ENCODE results near the gene FAM222B. TPM values are rescaled to one million over a fixed set of nuclear protein-coding genes. Genes with fewer than 3 reads are reported as not detected.

The FAM222B gene
- total and polyA plus RNA-seq, 2 of the 4 experiments (the other 2 are of a cell fraction) = 2.5 to 10.8 TPM

GRCh38 chr17:28729950-28730330 is 112.7 kb downstream of the FAM222B start:
- no TSS peak for BruUV-seq (replicated peaks)
- no peak overlapping the region for H2BK5ac ChIP-seq (ENCODE audit: low read depth, low read length, poor library complexity, severe bottlenecking)
- WGBS, 2 experiments (ENCODE audit: extremely low coverage in 2 of 2, insufficient read length in 1 of 2) = 100% methylated on average over 2 to 5 of the region's 11 CpGs
- H3K9ac ChIP-seq (ENCODE audit: low read depth, low read length) = no peak overlapping the region
- H2AFZ ChIP-seq (replicated peaks; ENCODE audit: low read length, poor library complexity) = no peak overlapping the region
- H2BK120ac ChIP-seq (ENCODE audit: low read depth, low read length) = no peak overlapping the region
- H3K23ac ChIP-seq (ENCODE audit: low read depth, low read length) = no peak overlapping the region
- H3K36me3 ChIP-seq (ENCODE audit: control insufficient read depth, insufficient read depth, low read length) = peaks cover 2% of the 10 kb centered on the region; the same call in 1 of the 2 replicates
- no peak overlapping the region for H2AK5ac ChIP-seq (ENCODE audit: low read depth, low read length)
- ChIA-PET POLR2A (ENCODE audit: unreplicated experiment) (no interaction called here), CTCF (interaction anchor here (1.6 to 4.0 kb wide), 2 partner anchors 19 to 224 kb away, joined by 4 to 60 read pairs; no protein-coding TSS in a partner anchor)
- no peak overlapping the region for H4K8ac ChIP-seq (ENCODE audit: low read depth in 2 of 2, low read length in 2 of 2)
- dilution Hi-C loops (cut with HindIII; ENCODE audit: low sequenced_read_pairs, unreplicated experiment) (no loop called here), in situ Hi-C loops (cut with MboI; ENCODE audit: low sequenced_read_pairs) (loop anchor here (10.0 kb wide), 1 partner anchor 375 kb away; no protein-coding TSS in a partner anchor), intact Hi-C loops (cut with micrococcal nuclease) (loop anchor here (1.0 to 2.0 kb wide), 2 partner anchors 13 to 387 kb away; no protein-coding TSS in a partner anchor)
- ATAC-seq (ENCODE audit: low read depth) (no peak), DNase-seq (no peak)
- no peak overlapping the region for H2BK20ac ChIP-seq (ENCODE audit: low read depth, low read length)
- TF ChIP-seq RCOR1 (IDR thresholded peaks at IDR 0.05; ENCODE audit: insufficient replicate concordance, low read length) (no peak), SMC3 (IDR thresholded peaks at IDR 0.05; ENCODE audit: low read depth, low read length) (no peak), RFX5 (IDR thresholded peaks at IDR 0.05; ENCODE audit: low read depth, low read length) (no peak), MAZ (IDR thresholded peaks at IDR 0.05; ENCODE audit: borderline replicate concordance, low read depth, low read length) (no peak), CHD1 (IDR thresholded peaks at IDR 0.05; ENCODE audit: low read depth, low read length) (no peak), USF2 (IDR thresholded peaks at IDR 0.05; ENCODE audit: low read depth, low read length) (no peak), RAD21 (IDR thresholded peaks at IDR 0.05; ENCODE audit: low read length) (no peak), BHLHE40 (IDR thresholded peaks at IDR 0.05; ENCODE audit: low read depth, low read length) (no peak), ELK1 (IDR thresholded peaks at IDR 0.05; ENCODE audit: borderline replicate concordance, low read depth, low read length) (no peak), CEBPB (IDR thresholded peaks at IDR 0.05; ENCODE audit: low read depth, low read length) (no peak), MXI1 (IDR thresholded peaks at IDR 0.05; ENCODE audit: borderline replicate concordance, low read depth, low read length) (no peak), MAFK (IDR thresholded peaks at IDR 0.05; ENCODE audit: low read depth, low read length) (no peak), CTCF (conservative IDR thresholded peaks at IDR 0.05; ENCODE audit: low read depth, low read length) (no peak), FOS (IDR thresholded peaks at IDR 0.05; ENCODE audit: low read depth, low read length) (no peak), NFE2L2 (IDR thresholded peaks at IDR 0.05; ENCODE audit: low read depth, low read length) (no peak), POLR2A (IDR thresholded peaks at IDR 0.05; ENCODE audit: low read depth, low read length) (no peak)
- H3K14ac ChIP-seq (replicated peaks; ENCODE audit: low read depth, low read length) = no peak overlapping the region
- no peak overlapping the region for H3K4ac ChIP-seq (ENCODE audit: low read depth, low read length)
- H3K4me2 ChIP-seq (ENCODE audit: low read depth, low read length) = no peak overlapping the region
- H4K20me1 ChIP-seq (ENCODE audit: insufficient read depth, low read length) = peaks cover 6% of the 10 kb centered on the region
- no peaks in the 10 kb centered on the region for H3K9me1 ChIP-seq (ENCODE audit: insufficient read depth, low read length)
- peaks cover 12% of the 10 kb centered on the region for H3K4me1 ChIP-seq (ENCODE audit: control insufficient read depth, insufficient read depth, low read length)
- no peak overlapping the region for H3K18ac ChIP-seq (ENCODE audit: low read depth, low read length)
- no peak overlapping the region for H2BK15ac ChIP-seq (ENCODE audit: low read depth, low read length)
- no peak overlapping the region for H2AK9ac ChIP-seq (replicated peaks; ENCODE audit: low read depth, low read length, poor library complexity)
- no peaks in the 10 kb centered on the region for H3K9me3 ChIP-seq (ENCODE audit: control insufficient read depth, insufficient read depth, low read length)
- peaks cover 0 to 14% of the 10 kb centered on the region in 2 experiments; a peak in 2 of 4 replicates for H3K79me1 ChIP-seq (ENCODE audit: low read depth in 1 of 2, low read length in 2 of 2)
- no peaks in the 10 kb centered on the region for H3K27me3 ChIP-seq (ENCODE audit: control insufficient read depth, insufficient read depth, low read length)
- H4K91ac ChIP-seq (ENCODE audit: insufficient read depth, low read depth, low read length) = no peak overlapping the region
- no peak overlapping the region for H3K56ac ChIP-seq (ENCODE audit: extremely low read depth, insufficient read depth, low read length)
- no peak overlapping the region for H4K5ac ChIP-seq (ENCODE audit: low read depth, low read length)
- no peak overlapping the region for H3K4me3 ChIP-seq (ENCODE audit: insufficient read depth, low read depth, low read length)
- H3K27ac ChIP-seq (ENCODE audit: insufficient read depth, low read length) = no peak overlapping the region

Measured in IMR-90 (cell line).